ENCODE results near the gene PLBD1.

PLBD1 gene

DNA sequence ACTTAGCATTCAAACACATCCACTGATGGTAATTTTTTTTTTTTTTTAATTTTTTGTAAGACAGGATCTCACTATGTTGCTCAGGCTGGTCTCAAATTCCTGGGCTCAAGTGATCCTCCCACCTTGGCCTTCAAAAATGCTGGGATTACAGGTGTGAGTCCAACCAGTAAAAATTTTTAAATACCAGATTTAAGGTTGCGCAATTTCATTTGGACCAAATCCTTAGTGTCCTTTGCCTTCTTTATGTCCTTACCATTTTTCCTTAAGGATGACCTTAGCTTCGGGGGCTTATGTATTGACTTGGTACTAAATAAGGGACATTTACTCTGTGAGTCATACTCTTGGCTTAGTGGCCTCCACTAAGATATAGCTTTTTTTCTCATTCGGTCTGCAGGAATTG lies 4.1 kb upstream of the PLBD1 start:
- in situ Hi-C loops (cut with HindIII; ENCODE audit: low sequenced_read_pairs), result no loop called here

DNA sequence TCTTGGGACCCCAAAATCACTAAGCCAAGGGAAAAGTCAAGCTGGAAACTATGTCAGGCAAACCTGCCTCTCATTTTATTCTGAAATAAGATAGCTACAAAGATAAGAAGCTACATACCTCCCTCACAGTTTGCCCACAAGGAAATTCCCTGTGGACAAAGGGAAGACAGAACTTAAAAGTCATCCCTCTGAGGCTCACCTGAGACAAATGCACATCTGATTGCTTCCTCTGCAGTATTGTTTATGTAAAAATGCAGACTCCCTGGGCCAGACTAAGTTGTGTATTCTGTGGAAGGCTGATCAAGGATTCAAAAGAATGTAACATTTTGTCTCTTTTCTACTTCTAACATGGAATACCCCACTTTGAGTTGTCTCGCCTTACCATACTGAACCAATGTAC lies 2.5 kb upstream of the PLBD1 start:
- in situ Hi-C loops (cut with HindIII; ENCODE audit: low sequenced_read_pairs), result no loop called here

DNA sequence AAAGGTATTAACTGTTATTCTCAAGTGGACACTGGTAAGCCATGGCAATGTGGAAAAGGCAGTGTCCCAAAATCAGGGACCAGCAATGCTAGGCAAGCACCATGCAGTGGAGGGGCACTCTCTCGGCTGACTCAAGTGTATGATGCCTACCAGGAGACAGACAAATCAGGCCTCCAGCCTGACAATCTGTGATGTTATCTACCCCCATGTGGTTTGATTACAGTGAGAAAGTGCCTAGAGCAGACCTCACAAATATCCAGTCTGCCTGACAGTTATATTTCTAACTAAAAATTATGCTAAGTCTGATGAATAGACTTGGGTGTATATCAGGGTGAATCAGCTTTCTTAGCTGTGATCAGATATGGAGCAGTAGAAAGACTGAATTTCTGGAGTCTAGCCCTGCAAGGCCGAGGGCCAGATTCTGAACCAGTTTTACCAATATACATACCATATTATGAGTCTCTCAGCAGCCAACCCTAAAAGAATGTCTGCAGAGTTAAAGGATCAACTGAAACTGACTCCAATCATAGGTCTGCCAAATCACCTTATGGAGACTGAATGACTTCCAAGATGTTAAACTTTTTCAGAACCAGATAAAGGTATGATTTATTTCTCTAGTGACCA lies 3.2 kb downstream of the PLBD1 start:
- in situ Hi-C loops (cut with HindIII; ENCODE audit: low sequenced_read_pairs), result no loop called here

DNA sequence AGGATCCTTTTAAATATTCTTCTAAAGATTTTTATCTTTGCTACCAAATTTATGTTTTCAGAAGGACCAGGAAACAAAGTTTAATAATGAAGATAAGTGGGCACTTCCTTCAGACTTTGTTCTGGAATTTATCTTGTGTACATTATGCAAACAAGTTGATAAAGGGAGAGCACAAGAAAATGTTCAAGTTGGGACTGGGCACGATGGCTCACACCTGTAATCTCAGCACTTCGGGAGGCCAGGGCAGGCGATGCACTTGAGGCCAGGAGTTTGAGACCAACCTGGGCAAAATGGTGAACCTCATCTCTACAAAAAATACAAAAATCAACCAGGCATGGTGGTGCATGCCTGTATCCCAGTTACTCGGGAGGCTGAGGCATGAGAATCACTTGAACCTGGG lies 4.6 kb downstream of the PLBD1 start:
- in situ Hi-C loops (cut with HindIII; ENCODE audit: low sequenced_read_pairs), result no loop called here

DNA sequence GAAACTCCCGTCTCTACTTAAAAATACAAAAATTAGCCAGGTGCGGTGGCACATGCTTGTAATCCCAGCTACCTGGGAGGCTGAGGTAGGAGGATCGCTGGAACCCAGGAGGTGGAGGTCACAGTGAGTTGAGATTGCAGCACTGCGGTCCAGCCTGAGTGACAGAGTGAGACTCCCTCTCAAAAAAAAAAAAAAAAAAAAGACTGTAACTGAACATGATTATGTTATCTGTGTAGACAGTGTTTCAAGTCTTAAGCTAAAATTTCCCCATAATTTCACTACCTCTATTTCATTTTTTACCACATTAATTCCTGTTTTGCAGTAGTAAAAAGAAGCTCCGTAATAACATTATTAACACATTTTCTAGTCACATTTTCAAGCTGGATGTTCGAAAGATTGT lies 5.4 kb downstream of the PLBD1 start:
- in situ Hi-C loops (cut with HindIII; ENCODE audit: low sequenced_read_pairs), result no loop called here

DNA sequence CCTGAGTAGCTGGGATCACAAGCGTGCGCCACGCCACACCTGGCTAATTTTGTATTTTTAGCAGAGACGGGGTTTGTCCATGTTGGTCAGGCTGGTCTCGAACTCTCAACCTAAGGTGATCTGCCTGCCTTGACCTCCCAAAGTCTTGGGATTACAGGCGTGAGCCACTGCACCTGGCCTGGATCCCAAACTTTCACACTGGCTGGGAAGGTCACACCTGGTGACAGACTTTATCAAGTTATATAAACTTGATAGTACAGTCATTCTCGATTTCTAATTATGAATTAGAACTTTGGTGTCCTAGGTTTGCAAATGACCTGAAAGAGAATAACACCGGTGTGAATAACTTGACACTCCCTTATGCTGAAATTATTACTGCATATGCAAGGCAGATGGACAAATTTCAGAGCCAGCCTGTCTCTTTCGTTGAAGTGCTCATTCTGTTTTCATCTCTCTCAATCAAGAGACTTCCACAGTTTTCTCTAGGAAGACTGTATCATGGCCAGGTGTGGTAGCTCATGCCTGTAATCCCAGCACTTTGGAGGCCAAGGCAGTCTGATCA lies 5.9 kb downstream of the PLBD1 start:
- in situ Hi-C loops (cut with HindIII; ENCODE audit: low sequenced_read_pairs), result no loop called here

DNA sequence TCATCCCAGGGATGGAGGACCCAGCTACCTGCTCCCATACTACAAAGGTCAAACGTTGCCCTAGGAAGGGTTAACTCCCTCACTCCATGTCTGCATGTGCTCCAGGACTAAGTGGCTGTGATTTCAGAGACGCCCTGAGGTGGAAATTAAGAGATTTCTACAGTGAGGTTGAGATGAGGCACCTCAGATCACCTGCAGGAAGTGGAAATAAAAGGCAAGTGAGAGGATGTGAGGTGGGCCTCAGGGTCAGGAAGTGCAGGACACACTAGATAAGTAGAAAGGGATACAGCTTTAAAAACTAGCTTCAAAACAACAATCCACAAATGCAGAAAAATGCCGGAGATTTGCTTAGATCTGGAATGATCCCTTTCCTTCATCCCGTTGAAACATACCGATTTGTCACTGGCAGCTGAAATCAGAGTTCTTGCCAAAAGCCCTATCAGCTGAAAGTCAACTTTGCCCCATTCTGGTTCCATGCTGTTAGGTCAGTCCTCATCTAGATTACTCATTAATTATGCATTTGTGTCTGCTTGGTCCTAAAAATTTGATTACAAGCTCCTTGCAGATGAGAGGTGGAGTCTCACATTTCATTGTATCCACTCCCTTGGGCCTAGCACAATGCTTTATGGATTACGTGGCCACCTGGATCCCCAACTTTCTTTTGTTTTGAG lies 6.6 kb downstream of the PLBD1 start:
- in situ Hi-C loops (cut with HindIII; ENCODE audit: low sequenced_read_pairs), result no loop called here

DNA sequence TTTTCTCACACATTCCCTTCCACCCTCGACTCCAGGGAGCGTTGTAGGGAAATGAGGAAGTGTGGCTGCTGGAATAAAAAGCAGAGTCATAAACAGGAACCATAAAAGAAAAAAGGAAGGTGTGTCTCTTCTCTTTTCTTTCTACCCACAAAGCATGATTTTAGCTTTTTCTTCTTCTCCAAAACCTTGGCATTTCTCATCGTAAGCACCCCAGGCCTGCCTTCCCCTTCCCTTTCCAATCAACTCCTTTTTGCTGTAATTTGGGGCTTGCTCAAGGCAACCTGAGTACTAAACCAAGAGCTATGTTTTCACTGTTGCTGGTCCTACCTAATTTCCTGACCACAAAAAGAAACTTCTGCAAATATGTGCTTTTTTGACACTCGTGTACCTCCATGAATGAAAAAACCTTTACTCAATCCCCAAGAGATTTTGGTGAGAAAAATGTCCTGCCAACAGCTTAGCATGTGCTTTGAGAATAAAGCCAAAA lies 9.2 kb downstream of the PLBD1 start:
- in situ Hi-C loops (cut with HindIII; ENCODE audit: low sequenced_read_pairs), result no loop called here

DNA sequence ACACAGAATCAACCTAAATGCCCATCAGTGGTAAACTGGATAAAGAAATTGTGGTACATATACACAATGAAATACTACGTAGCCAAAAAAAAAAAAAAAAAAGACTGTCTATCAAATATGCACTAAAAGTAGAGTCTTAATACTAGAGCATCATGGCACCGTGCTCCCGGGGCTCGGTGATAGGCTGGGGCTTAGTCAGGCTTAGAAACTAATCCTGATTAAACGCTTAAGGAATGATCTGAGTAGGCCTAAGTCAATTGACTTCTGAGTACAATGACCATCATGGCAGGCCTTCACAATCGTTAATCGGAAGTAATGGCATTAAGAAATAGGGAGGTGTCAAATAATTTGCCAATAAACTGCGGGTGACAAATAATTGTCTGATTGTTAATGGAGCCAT lies 9.7 kb downstream of the PLBD1 start:
- in situ Hi-C loops (cut with HindIII; ENCODE audit: low sequenced_read_pairs), result no loop called here

DNA sequence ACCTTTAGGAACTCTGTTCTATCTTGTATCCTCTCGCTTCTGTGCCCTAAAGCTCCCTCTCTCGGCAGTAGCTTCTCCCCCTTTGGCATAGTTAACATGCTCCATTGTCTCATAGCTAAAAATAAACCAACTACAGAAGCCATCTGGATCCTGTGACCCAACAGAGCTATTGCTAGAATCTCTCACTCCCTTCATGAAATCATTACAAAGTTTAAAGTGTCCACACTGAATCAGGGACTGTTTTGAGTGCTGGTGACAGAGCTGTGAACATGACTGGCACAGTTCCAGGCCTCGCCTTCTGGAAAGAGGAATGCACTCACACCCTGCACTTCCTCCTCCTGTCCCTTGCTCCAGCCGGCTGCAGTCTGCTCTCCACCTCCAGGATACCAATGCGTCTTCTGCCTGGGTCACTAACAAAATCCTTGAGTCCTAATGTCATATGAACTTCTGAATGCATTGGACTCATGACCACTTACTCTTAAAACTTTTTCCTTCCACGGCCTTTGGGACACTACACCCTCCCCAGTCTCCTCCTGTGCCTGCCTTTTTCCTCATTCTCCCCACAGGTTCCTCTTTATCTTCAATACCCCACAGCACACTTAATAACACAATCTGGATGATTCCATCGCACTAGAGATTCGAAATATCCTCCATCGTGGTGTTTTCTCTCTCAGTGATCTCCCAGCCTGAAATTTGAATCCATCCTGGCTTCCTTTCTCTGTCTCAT lies 13.2 kb downstream of the PLBD1 start:
- in situ Hi-C loops (cut with HindIII; ENCODE audit: low sequenced_read_pairs), result no loop called here

DNA sequence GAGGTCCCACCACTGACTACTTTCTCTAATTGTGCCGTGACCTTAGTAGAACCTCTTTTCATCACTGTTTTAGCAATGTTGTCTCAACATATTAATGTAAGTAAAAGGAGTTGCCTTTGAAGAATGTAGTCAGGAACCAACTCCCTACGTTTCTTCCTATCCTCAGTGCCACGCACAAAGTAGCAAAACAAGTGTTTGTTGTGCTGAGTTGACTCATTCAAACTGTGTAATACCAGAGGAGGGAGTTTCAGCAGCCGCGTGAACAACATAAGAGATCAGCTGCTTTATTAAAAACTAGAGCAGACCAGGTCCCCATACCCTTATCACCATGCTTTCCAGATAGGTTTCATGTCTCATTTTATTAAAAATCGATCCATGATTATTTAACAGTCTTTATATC lies 19.1 kb downstream of the PLBD1 start:
- in situ Hi-C loops (cut with HindIII; ENCODE audit: low sequenced_read_pairs), result no loop called here

DNA sequence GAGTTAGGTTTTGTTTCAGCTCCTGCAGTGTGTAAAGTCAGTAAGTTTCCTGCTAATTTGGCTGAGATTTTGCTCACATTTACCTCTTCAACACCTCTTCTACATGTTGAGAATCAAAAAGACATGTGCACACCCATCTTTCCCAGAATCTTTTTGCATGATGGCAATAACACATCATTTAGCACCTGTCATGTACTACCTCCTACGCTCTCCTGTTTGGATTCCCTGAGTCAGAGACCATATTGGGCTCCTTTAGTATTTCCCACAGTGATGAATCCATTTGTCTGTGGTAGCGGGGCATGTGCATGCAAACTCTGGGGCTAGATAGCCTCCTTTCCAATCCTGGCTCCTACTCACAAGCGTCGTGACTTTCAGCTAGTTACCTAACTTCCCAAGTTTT lies 20.1 kb downstream of the PLBD1 start:
- in situ Hi-C loops (cut with HindIII; ENCODE audit: low sequenced_read_pairs), result no loop called here

DNA sequence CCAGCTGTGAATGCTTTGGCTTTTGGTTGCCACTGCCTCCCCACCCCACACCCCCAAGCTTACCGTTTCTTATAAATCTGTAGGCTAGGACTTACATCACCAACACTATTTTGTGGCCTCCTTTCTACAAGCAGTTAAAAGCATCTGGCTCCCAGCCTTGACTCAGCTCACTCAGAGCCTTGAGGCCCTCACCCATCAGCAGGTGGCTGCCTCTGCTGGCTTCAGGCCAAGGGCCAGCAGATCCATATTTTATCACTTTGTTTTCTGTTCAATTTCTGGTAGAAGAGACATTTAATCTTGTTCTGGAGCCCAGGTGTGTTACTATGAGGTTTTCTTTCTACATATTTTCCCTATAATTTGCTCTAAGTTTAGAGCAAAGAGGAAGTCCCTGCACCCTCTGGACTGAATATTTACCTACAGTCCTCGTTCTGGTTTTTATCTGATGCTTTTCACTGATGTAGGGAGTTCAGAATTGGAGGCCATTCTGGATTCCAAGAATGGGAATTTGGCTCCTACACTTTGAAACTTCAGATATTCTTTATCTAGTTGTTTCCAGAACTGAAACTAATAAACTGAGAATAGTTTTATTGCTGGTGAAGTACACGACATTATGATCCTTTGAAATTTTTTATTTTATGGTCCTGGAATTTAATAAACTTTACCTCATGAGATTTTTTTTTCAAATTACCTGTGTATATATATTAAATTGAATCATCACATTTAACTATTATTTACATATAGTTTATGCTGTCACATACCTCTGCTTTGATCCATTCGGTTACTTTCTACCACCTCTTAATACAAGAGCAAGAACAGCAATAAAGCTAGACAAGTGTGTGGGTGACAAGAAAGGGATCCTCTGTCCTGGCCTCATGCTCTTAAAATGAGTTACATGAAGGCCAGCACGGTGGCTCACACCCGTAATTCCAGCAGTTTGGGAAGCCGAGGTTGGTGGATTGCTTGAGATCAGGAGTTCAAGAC lies 22.2 kb downstream of the PLBD1 start:
- in situ Hi-C loops (cut with HindIII; ENCODE audit: low sequenced_read_pairs), result no loop called here

DNA sequence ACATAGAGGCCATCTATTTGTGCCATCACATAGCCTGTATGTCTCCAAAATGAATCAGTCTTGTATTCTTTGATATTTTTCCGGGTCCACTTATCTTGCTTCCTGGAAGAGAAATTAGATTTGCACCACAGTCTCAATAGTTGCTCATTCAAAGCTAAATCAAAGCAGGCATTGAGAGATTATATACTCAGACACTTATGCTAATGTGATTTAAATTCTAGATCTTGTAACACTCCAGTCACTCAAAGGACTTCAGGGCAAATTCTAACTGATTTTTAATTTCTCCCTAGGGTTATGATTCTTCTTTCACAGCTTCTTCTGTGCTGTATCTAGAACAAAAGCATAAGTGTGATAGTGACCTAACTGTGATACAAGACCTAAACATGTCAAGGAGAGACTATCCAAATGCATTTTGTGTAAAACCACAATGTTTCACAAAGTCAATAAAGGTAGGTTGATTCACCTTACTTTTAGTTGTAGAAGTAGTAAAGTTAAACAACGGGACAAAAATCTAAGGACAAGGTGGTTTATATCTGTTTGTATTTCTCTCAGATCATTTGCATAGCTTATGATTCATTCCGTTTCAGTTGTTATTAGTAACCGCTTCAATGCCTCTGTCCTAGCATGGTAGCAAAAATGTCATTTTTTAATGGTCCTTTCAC lies 26.8 kb downstream of the PLBD1 start:
- in situ Hi-C loops (cut with HindIII; ENCODE audit: low sequenced_read_pairs), result no loop called here

DNA sequence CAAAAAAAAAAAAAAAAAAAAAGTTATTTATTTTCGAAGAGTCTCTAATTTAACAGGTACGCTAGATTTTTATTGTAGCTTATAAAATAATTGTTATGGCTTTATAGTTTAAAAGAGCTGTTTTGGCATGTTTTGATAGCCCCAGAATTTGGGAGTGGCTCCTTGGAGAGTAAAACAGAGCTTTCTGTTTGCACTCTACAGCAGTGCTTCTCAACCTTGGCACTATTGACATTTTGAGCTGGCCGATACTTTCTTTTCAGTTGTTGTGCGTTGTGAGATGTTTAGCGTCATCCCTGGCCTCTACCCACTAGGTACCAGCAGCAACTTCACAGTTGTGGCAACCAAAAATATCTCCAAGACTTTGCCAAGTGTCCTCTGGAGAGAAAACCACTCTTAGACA lies 30.6 kb downstream of the PLBD1 start:
- in situ Hi-C loops (cut with HindIII; ENCODE audit: low sequenced_read_pairs), result no loop called here

DNA sequence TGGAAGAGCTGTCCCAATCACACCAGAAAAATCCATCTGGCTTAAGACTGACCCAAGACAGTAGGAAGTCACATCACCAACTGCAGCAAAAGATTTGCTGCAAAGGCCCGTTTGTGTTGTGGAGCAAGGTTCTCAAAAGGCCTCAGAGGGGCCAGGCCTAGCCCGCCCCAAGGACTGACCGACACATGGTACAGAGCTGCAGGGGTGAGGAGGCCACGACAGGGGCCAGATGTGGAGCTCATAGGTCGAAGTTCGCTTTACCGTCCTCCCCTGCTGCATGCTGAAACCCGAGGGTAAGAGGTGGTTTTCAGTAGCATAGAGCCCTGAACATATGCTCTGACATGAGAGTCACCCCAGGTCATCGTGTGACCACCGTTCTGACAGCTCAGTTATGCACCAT lies 35.5 kb downstream of the PLBD1 start:
- in situ Hi-C loops (cut with HindIII; ENCODE audit: low sequenced_read_pairs), result no loop called here

DNA sequence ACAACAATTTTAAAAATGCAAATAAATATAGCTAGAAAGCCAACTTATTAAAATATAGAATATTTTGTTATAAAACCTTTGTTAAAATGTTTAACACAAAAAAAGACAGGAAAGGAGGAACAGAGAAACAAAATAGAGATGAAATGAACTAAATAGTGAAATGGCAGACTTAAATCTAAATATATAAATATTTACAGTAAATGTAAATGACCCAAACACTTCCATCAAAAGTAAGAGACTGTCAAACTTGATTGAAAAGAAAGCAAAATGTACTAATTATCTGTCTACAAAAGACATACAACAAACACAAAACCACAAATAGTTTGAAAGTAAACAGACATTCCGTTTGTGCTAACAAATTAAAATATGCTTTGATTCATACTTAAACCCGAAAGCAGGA lies 41.7 kb downstream of the PLBD1 start:
- in situ Hi-C loops (cut with HindIII; ENCODE audit: low sequenced_read_pairs), result loop anchor here (10.0 kb wide), 1 partner anchor 139 kb away; no protein-coding TSS in a partner anchor

DNA sequence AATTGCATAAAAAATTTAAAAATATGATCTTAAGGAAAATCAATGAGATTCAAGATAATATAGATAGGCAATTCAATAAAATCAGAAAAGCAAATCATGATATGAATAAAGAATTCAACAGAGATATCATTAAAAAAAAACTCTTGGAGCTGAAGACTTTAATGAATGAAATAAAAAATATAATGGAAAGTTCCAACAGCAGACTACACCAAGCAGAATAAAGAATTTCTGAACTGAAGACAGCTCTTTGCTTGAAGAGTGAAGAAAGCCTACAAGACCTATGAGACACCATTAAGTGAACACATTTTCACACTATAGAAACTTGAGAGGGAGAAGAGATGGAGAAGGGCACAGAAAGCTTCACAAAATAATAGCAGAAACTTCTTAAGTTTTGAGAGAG lies 45.9 kb downstream of the PLBD1 start:
- in situ Hi-C loops (cut with HindIII; ENCODE audit: low sequenced_read_pairs), result loop anchor here (10.0 kb wide), 1 partner anchor 143 kb away; no protein-coding TSS in a partner anchor

DNA sequence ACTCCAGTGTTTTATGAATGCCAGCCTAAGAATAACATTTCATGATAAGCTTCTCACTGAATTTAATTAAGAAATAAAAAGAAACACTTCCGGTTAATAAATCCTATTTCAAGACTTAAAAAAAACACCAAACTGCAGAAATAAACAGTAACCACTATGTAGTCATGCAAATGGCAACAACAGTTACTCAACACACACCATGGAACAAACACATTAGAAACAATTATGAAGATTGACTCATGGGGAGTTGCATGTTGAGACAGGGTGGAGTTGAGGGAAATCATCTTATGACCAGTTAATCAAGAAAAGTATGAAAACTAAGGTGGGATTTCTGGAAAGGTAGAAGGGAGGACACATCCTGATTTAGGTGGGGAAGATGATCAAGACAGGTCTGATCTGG lies 52.7 kb downstream of the PLBD1 start:
- in situ Hi-C loops (cut with HindIII; ENCODE audit: low sequenced_read_pairs), result no loop called here
